GM12892 (cell line): ENCODE measurements around the gene FAM118A. TPM values are rescaled to one million over a fixed set of nuclear protein-coding genes. Genes with fewer than 3 reads are reported as not detected.
"Not testable (repeated sequence)": the region's sequence is repeated elsewhere in the genome, so short reads cannot be mapped to it uniquely, and the experiment has no call there.

Experiments used
- DNase-seq: peaks from one replicate; pipeline ENCODE4 v3.0.0; 2011; ENCODE audit not compliant: insufficient read length
- FAIRE-seq: peaks from 2 replicates; lab custom pipeline; 2011; peaks lifted over from hg19 to GRCh38; lab: Jason Lieb, UNC
- POLR2A ChIP-seq: IDR thresholded peaks from 2 replicates; pipeline ENCODE4 v1.6.1; 2011; ENCODE audit warnings: low read depth, low read length, control low read depth
- POLR2AphosphoS5 ChIP-seq: IDR thresholded peaks from 2 replicates; pipeline ENCODE4 v1.6.1; 2011; ENCODE audit warnings: low read depth, low read length, control low read depth
- TAF1 ChIP-seq: IDR thresholded peaks from 2 replicates; pipeline ENCODE4 v1.6.1; 2011; ENCODE audit warnings: low read depth, mild to moderate bottlenecking, control low read depth, low read length, borderline replicate concordance
- polyA plus RNA-seq: library from polyadenylated mRNA; unstranded; fragments of >200 nt; gene quantifications from one replicate; pipeline ENCODE4 v1.2.1, GENCODE V29; 2012; ENCODE audit warnings: missing spikeins, inconsistent platforms; ENCODE audit not compliant: missing spikeins

The FAM118A gene
- 42.4 TPM for polyA plus RNA-seq

DNA sequence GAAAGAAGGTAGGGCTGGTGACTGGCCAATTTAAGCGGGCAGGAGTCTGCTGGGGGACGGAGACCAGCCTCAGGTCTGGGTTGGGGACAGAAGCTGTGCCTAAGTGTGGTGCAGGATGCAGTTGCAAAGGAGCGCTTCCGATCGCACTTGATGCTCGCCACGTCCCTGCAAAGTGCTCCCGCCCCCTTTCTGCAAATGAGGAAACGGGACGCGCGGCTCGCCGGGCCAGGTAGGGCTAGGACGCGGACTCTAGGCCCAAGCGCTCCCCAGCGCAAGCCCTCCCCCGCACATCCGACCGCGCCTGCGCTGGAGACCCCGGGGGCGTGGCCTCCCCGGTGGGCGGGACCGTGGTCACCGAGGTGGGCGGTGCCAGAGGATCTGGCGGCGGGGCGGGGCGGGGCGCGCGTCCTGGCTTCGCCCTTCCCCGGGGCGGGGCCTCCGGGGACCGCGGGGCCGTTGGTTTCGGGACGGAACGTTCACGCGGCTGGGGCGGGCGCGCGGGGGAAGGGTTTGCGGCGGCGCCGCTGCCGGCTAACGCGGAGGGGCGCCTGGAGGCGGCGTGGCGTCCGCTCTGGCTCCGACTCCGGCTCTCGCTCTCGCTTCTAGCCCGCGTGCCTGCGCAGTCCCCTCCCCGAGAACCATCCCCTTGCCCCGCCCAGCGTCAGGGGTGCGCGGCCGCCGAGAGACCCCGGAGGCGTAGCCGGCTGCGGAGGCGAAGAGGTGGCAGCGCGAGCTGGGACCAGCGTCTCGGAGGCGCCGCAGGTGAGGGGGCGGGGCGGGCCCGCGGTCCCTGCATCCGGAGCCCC is at the start of gene FAM118A:
Gene FAM118A, plus strand, starts transcription at position 513 of the 806 bp plus-strand sequence. CDS start 12,446 bp downstream, outside the sequence.
- TF ChIP-seq POLR2A (peak; percentile 83; the same call in 1 of the 2 replicates), POLR2AphosphoS5 (peak; percentile 71), TAF1 (peak; percentile 70)
- peak; percentile 99 for FAIRE-seq

DNA sequence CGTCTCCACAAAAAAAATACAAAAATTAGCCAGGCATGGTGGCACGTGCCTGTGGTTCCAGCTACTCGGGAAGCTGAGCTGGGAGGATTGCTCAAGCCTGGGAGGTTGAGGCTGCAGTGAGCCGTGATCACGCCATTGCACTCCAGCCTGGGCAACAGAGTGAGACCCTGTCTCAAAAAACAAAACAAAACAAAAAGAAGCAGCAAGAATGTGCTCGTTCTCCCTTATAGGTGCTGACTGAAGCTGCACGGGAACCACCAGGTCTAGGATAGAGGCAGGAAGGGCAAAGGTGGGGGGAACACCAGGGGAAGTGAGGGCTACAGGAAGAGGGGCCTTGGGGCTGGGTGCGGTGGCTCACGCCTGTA is 49.4 kb upstream of the FAM118A start:
- not testable (repeated sequence) for FAIRE-seq, DNase-seq

More for the DNA sequence above, at the start of gene FAM118A:
- peak; percentile 94 for DNase-seq

DNA sequence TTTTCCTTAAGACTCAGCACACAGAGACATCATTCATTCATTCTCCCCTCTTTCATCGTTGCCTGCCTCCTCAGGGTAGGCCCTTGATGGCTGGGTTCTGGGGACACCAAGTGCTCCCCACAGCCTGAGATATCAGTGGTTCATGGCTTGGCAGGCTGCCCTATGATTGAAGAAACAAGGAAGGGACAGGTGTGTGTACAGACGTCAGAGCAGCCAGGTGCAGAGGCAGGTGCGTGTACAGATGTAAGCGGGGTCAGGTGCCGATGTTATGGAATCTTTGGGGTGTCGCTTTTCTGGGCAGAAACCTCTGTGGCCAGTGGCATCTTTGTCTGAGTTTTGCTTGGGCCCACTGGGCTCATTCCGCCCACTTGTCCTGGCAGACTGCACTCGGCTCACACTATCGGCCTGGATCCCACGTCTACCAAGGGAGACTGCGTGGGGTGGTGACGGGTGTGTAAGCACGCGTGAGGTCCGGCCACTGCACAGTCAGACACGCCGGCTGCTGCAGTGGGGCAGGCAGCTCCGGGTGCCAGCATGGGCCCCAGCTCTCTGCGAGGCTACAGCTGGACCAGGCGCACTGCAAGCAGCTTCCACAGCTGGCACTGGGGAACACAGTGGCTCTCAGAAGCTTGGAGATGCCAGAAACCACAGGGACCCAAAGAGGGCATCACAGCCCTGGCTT is 48.2 kb upstream of the FAM118A start:
- no peak for DNase-seq
- no peak for FAIRE-seq
- TF ChIP-seq TAF1, result no peak
- no peak for TF ChIP-seq POLR2AphosphoS5

DNA sequence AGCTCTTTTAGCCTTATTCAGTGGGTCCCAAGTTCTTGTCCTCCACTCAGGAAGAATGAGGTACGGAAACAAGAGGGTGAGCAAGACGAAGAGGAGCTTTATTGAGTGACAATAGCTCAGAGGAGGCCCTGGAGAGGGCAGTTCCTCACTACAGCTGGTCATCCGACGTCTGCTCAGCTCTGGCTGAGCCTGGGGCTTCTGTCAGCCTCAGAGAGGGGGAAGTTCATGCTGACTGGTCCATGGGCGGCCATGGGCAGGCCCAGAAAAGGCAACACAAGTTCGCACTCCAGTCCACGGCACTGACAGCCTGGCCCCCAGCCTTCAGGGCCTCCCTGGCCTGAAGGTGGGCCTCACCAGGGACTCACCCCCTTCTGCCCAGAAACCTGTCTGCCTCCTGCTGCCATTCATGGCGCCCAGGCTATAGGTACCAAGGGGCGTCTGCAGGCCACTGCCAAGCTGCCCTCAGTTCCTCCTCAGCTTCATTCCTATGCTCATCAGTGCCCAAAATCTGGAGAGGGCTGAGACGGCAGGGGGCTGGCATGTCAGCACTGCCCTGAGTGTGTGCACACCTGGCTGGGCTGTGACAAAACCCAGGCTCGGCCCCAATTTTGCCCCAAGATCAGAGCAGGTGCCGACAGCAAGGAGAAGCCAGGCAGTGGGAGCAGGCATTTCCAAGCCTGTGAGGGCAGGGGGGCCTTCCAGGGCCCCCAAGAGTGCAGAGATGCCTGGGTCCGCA is 47.4 kb upstream of the FAM118A start:
- FAIRE-seq (no peak), DNase-seq (no peak)
- TF ChIP-seq TAF1, result no peak
- TF ChIP-seq POLR2AphosphoS5, result no peak
- no peak for TF ChIP-seq POLR2A

DNA sequence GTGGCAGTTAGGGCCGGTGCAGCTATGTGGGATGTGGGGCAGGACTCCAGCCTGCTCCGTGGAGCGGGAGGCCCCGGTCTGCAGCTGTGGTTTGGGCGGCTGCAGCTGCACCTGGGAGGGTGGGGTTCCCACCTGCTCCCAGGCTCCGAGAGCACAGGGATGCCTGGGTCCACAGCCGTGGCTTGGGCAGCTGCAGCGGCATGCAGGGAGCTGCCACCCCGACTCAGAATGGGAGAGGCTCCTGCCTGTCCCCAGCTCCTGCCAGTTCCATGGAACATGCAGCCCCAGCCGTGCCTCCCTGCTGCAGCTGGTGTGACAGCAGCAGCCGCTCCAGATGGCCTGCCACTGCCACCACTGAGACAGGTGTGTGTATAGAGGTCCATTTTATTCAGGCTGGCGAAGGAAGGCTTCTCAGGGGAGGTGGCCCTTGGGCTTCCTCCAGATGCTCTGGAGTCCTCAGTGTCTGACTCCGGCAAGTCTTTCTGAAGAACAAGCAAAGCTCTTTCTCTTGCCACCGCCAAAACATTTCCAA is 46.7 kb upstream of the FAM118A start:
- FAIRE-seq (no peak), DNase-seq (no peak)
- no peak for TF ChIP-seq POLR2A
- TF ChIP-seq POLR2AphosphoS5, result no peak
- TF ChIP-seq TAF1, result no peak

DNA sequence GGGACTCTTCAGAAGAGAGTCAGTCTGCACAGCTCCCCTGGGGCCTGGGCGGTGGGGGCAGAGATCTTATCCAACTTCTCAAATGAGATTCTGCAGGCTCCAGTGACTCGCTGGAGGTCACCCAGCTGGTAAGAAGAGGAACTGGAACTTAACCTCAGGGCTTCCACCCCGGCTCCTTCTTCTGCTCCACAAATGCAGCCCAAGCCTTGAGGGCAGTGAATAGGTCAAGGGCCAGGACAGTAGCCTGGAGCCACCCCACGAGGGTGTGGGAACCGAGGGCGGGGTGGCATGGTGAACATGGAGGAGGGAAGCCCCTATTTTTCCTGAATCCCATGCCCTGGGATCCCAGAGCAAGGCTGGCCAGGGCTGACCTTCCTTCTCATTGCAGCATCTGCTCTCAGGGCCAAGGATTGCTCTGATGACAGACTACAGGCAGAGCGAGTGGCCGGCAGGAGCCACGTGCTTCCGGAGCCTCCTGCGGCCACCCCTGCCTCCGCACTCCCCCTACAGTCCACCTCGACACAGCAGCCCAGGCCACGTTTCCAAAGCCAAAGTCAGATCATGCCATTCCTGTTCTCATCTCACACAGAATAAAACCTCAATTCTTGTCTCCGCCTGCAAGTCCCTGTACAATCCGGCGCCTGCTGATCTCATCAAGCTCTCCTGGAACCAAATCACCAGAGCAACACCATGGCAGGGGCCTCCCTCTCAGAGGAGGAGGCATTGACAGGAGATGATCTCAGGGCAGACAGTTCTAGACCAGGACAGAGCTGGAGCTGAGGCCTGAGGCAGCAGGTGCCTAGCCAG is 46.1 kb upstream of the FAM118A start:
- FAIRE-seq (peak; percentile 97), DNase-seq (peak; percentile 73)
- TF ChIP-seq TAF1, result no peak
- no peak for TF ChIP-seq POLR2AphosphoS5
- no peak for TF ChIP-seq POLR2A

DNA sequence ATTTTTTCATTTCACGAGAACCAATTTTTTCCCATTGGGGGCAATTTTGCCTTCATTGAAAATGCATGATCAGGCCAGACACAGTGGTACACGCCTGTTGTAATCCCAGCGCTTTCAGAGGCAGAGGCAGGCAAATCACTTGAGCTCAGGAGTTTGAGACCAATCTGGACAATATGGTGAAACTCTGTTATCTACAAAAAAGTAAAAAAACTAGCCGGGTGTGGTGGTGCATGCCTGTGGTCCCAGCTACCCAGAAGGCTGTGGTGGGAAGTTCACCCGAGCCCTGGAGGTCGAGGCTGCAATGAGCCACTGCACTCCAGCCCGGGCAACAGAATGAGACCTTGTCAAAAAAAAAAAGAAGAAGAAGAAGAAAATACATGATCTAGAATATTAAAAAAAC is 44.2 kb upstream of the FAM118A start:
- TF ChIP-seq POLR2AphosphoS5 (no peak), TAF1 (no peak), POLR2A (no peak)
- DNase-seq (no peak), FAIRE-seq (no peak)

DNA sequence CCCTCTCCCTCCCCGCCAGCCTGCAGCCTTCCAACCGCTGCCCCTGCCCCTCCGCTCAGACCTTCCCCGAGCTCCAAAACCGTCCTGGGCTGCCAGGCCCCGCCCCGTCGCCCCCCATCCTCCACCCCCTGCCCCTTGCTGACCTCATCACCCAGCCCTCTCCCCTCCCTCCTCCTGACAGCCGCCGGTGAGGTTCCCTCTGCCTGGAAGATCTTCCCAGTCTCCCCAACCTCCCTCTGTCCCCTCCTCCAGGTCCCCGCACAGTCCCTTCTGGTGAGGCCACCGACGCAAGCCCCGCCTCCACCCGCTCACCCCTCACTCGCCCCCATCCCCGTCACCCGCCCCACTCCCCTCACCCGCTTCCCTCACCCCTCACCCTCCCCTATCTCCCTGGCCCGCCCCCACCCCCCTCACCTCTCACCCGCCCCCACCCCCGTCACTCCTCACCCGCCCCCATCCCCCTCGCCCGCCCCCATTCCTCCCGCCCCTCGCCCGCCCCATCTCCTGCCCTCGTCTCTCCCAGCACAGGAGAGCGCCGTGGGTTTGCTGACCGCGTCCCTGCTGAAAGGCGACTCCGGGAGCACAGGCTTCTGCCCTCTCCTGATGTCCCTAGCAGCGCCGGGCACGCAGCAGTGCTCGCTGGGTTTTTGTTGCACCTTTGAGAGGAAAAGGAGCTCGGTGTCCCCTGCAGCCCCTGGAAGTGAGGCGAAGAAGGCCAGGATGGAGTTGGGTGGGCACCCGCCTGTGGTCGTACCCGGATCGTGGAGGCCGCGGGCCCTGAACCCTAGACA is 41.4 kb upstream of the FAM118A start:
- no peak for FAIRE-seq
- TF ChIP-seq TAF1 (no peak), POLR2A (no peak), POLR2AphosphoS5 (no peak)
- DNase-seq, result no peak

DNA sequence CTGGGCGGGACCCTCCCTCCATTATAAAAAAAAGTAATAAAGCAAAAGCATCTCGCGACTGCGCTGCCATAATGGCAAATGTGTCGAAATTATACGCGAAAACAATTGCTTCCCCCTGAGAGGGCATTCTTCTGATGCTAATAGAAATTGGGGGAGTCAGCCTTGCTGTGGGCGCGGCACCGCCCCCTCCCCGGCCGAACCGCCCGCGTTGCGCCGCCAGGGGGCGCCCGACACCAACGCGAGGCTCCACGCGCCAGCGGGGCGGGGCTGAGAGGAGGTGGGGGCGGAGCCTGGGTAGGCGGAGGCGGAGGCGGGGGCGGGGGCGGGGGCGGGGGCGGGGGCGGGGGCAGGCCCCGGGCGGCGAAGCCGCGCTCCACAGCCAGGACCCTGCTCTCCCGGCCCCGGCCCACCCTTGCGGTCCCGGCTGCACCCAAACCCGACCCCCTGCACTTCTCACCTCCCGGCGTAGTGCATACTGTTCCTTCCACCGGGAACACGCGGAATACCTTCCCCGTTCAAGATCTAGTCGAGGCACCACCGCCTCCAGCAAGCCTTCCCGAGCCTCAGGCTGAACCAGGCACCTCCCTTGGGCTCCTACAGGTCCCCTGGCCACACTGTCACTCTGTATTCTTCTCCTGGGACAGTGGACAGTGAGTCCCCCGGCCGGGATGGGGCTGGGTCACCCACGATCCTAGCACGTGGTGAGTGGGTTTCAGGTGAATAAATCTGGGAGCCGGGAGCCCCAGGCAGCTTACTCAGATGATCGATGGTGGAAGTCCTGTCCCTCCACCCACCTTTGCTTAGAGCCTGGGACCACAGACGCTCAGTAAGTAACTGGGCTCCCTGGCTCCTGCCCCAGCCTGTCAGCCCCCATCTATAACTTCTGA is 40.5 kb upstream of the FAM118A start:
- peak; percentile 73 for FAIRE-seq

More for the DNA sequence above, 40.5 kb upstream of the FAM118A start:
- peak; percentile 75 for DNase-seq
- TF ChIP-seq TAF1, result no peak
- no peak for TF ChIP-seq POLR2AphosphoS5
- TF ChIP-seq POLR2A, result no peak
